GM18507 (cell line): ENCODE results near the gene GPR89A.
"Not testable (repeated sequence)": the region's sequence is repeated elsewhere in the genome, so short reads cannot be mapped to it uniquely, and the experiment has no call there.

Experiments
- DNase-seq: peaks from one replicate; pipeline ENCODE4 v3.0.0; 2011; ENCODE audit warnings: low read depth; ENCODE audit not compliant: insufficient read length; ENCODE audit errors: extremely low spot score
- FAIRE-seq: peaks from 2 replicates; lab custom pipeline; 2011; peaks lifted over from hg19 to GRCh38; lab: Jason Lieb, UNC

Gene GPR89A

GRCh38 chr1:145607833-145608733 is at the start of gene GPR89A:
Gene GPR89A, plus strand, starts transcription at chr1:145607988. Its CDS starts 146 bp downstream, at chr1:145608134.
- FAIRE-seq = peak; percentile 97

DNA sequence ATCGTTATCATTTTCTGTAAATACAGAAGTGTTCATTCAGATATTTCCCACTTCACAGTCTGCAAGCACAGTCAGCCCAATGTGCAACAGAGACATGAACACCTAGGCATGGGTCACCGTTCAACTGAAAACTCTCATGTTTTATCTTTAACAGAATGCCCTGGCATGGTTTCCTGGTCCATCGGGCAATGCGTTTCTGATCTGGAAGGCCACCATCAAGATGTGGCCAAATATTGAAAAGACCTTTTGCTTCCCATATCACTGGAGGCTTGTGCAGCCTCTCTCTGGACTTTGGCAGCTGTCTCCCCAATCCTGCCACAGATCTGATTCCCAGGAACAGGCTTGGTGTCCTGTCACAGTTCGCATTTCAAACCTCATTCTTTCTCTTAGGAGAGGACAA is 21.0 kb upstream of the GPR89A start:
- DNase-seq, FAIRE-seq: not testable (repeated sequence)

More at GRCh38 chr1:145607833-145608733, at the start of gene GPR89A:
- DNase-seq = peak; percentile 58

GRCh38 chr1:145590806-145591205 is 17.0 kb upstream of the GPR89A start:
- FAIRE-seq = not testable (repeated sequence)

GRCh38 chr1:145592347-145592746 is 15.4 kb upstream of the GPR89A start:
- DNase-seq, FAIRE-seq: not testable (repeated sequence)

More at GRCh38 chr1:145590806-145591205, 17.0 kb upstream of the GPR89A start:
- not testable (repeated sequence) for DNase-seq

- DNase-seq, FAIRE-seq: not testable (repeated sequence)
Observed at GRCh38 chr1:145595421-145595820, 12.4 kb upstream of the GPR89A start.

- not testable (repeated sequence) for FAIRE-seq, DNase-seq
Observed at GRCh38 chr1:145596236-145596635, 11.6 kb upstream of the GPR89A start.

- DNase-seq, FAIRE-seq: not testable (repeated sequence)
Observed at GRCh38 chr1:145599426-145599825, 8.4 kb upstream of the GPR89A start.

DNA sequence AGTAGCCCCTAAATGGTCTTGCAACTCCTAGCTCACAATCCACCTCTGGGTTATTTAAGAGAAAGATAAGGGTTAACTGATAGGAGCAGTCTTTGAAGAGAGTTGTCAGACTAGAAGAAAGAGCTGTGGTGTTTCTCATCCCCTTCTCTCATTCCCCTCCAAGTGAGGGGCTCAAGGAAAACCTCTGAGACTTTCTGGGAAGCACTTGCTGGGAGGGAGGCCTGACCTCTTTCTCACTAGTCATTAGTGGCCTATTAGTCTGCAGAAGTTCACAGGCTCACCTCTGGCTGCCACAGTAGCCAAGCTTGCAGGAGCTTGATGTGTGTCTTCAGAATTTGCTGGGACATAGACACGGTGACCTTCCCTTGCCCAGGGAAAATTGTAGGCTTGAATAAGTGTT is 6.2 kb upstream of the GPR89A start:
- FAIRE-seq (no peak), DNase-seq (no peak)

DNA sequence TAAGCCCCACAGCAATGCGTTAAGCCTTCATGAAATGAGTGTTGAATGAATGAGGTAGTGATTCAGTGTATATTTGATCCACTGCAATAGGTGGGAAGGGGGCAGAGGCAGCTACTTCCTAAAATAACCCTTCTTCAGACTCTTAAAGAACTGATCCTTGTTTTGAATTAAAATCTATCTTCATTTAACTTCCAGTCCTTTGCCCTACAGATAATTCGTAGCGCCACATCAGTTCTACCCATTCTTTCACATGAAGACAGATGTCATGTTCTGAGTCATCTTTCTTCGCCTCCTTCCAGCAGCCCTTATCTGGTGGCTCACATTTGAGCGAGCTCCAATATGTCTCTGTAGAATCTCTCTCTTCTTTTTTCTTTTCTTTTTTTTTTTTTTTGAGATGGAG is 948 bp upstream of the GPR89A start:
- not testable (repeated sequence) for FAIRE-seq, DNase-seq

GRCh38 chr1:145607289-145607688 is 499 bp upstream of the GPR89A start:
- DNase-seq, FAIRE-seq: not testable (repeated sequence)

GRCh38 chr1:145610744-145611143 is 3.0 kb downstream of the GPR89A start:
- DNase-seq, FAIRE-seq: not testable (repeated sequence)

DNA sequence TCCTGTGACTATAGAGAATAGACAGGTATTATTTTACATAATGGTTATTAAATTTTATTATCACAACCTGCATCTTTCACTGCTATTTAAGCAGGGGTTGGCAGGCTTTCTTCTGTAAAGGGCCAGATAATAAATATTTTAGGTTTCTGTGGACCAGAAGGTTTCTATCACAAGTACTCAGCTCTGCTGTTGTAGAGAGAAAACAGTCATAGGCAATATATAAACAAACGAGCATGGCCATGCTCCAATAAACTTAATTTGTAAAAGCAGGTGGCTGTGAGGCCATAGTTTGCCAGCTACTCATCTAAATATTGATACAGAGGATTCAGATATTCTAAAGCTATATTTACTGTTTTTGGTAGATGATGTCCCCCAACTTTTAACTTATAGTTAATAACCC is 12.3 kb downstream of the GPR89A start:
- FAIRE-seq = not testable (repeated sequence)

DNA sequence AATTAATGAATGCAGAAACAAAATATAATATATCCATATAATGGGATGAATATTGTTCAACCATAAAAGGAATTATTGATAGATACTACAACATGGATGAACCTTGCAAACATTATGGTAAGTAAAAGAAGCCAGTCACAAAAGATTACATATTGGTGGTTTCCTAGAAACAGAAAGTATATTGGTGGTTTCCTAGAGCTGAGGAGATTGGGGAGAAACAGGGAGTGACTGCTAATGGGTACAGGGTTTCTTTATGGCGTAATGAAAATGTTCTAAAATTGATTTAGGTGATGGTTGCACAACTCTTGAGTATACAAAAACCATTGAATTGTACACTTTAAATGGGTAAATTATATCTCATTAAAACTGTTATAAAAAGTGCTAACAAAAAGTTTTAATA is 14.4 kb downstream of the GPR89A start:
- not testable (repeated sequence) for DNase-seq
- peak; percentile 50 for FAIRE-seq

More for the DNA sequence above, 12.3 kb downstream of the GPR89A start:
- not testable (repeated sequence) for DNase-seq

GRCh38 chr1:145636237-145636636 is 28.4 kb downstream of the GPR89A start:
- FAIRE-seq, DNase-seq: not testable (repeated sequence)

DNA sequence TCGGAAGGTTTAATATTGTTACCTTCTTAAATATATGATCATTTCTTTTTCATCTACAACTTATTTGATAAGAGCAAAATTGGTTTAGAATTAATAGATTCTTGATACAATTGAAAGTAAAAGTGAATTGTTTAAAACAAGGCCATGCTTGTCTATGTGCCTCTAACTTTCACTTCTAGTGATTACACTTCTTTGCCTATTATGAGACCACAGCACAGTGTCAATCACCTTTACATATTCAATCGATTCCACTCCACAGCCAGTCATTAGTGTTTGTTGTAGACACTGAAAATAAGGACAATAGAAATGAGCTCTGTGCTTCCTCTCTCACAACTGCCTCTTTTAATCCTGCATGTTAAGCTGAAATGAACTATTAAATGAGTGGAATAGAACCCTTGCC is 34.1 kb downstream of the GPR89A start:
- not testable (repeated sequence) for FAIRE-seq, DNase-seq

DNA sequence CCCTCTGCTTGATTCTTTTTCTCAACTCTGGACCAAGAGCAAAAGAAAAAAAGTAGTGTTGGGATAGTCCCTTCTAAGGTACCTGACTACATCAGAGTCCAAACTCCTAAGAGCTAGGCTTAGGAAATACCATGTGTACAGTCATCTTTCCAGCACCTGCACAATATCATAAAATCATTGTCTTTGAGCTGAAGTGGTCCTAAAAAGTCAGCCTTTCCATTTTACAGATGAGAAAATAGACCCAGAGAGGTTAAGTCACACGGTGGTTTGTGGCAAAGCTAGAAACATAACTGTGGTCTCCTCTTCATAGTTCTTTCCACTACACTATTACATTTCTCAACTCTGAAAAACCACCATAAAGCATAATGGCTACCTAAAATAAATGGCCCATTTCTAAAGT is 36.2 kb downstream of the GPR89A start:
- not testable (repeated sequence) for FAIRE-seq, DNase-seq

GRCh38 chr1:145656245-145656943 is 48.6 kb downstream of the GPR89A start:
- not testable (repeated sequence) for FAIRE-seq, DNase-seq

- FAIRE-seq, DNase-seq: not testable (repeated sequence)
Observed at GRCh38 chr1:145662502-145662901, 54.7 kb downstream of the GPR89A start.

DNA sequence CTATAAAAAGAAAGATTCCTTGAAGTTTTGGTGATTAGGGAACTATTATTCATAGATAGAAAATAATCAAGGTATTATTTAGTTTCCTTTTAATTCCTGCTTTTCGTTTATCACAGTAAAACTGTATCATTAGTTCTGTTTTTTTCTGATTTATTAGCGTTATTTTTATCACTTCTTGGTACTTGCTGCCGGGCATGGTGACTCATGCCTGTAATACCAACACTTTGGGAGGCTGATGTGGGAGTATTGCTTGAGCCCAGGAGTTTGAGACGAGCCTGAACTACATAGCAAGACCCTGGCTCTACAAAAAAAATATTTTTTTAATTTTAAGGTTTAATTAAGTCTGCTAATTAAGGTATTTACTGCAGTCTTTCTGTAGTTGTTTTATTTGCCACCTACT is 57.2 kb downstream of the GPR89A start:
- FAIRE-seq, DNase-seq: not testable (repeated sequence)
